NCI-H187 treated with DMSO at 0.1 percent for 48 hours (cell line): Measurements from ENCODE around the gene KRTAP5-2.
"Not testable (repeated sequence)": the region's sequence is repeated elsewhere in the genome, so short reads cannot be mapped to it uniquely, and the experiment has no call there.

Experiments used
- DNase-seq: peaks from one replicate; lab custom pipeline; 2025; lab: John Stamatoyannopoulos, UW

Gene KRTAP5-2

GRCh38 chr11:1597994-1598380 lies at the start of gene KRTAP5-2:
Gene KRTAP5-2 (minus strand): TSS chr11:1598294. CDS start chr11:1598250, 44 bp downstream.
- no peak for DNase-seq

DNA sequence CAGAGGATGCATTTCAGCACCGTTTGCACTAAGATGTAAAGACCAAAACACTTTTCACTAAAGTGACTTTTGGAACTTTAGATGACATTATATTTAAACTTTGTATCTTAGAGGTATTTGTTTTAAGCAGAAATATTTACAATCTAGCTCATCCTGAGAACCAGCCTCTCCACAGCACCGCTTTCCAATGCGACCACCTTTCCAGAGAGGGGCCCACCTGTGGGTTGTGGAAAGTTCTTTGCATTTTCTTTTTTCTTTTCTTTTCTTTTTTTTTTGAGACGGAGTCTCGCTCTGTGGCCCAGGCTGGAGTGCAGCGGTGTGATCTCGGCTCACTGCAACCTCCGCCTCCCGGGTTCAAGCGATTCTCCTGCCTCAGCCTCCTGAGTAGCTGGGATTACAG lies 48.4 kb upstream of the KRTAP5-2 start:
- not testable (repeated sequence) for DNase-seq

DNA sequence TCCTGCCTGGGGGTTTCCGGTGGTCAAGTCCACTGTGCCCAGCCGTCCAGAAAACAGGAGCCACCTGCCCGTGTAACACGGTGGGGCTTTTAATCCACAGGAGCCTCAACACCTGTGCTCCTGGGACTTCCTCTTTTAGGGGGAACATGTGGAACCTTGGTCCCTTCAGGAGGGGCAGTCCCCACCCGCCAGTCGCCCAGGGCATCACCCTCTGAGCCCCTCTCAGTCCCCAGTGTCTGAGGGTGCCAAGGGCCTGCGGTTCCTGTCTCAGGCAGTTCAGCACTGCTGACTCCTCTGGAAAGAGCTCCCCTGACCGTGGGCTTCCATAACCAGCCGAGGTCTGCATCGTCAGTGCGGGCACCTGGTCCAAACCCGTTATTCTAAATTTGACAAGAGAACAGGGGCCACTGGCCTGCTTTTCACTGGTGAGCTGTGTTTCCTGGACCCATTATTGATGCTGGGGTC lies 47.3 kb upstream of the KRTAP5-2 start:
- no peak for DNase-seq

DNA sequence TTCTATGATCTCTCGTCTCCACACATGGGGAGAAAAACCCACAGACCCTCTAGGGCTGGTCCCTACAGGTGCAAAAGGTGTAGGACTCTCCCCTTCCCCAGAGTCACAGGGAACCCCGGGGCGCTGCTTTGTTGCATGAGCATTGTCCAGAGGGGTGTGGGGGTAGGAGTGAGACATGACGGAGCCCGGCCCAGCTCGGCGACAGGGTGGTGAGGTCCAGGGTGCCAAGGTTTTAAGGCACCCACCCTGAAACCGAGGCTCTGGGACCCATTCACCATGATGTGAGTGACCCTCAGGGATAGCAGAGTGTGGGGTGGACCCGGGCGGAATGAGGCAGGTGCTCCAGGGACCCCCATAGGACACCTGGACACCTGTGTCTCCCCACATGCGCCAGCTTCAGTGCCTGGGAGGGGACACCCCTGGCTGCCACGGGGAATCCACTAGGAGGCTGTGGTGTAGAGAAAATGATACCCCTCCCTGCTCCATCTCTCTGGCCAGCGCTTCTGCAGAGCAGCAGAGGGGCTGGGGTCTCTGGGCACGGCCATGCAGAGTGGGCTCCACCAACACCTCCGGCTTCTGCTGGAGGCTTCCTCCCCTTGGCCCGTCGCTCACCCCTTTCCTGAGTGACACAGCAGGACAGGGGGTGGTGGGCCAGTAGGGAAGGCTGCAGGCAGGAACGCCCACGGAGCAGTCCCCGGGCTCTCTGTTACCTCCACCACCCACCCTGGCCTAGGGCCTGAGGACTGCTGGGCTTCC lies 46.7 kb upstream of the KRTAP5-2 start:
- DNase-seq, result no peak

GRCh38 chr11:1643146-1643690 lies 45.1 kb upstream of the KRTAP5-2 start:
- DNase-seq, result no peak

- DNase-seq, result no peak
Observed at GRCh38 chr11:1642288-1643145, 44.4 kb upstream of the KRTAP5-2 start.

DNA sequence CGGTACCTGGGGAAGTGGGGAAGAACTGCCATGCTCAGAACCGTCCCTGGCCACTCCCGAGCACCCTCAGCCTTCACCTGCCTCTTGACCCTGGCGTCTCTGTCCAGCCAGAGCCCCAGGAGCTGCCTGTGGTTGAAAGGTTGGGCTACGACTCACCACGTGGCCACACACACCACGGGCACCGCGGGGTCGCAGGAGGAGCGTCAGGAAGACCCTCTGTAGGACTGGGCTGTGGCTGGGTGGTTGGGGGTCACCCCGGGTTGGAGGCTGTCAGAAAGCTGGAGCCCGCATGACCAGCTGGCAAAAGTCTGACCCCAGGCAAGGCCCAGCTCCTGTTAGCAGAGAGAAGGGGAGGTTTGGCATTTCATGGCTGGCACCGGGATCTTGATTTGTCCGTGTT lies 43.0 kb upstream of the KRTAP5-2 start:
- DNase-seq, result no peak

DNA sequence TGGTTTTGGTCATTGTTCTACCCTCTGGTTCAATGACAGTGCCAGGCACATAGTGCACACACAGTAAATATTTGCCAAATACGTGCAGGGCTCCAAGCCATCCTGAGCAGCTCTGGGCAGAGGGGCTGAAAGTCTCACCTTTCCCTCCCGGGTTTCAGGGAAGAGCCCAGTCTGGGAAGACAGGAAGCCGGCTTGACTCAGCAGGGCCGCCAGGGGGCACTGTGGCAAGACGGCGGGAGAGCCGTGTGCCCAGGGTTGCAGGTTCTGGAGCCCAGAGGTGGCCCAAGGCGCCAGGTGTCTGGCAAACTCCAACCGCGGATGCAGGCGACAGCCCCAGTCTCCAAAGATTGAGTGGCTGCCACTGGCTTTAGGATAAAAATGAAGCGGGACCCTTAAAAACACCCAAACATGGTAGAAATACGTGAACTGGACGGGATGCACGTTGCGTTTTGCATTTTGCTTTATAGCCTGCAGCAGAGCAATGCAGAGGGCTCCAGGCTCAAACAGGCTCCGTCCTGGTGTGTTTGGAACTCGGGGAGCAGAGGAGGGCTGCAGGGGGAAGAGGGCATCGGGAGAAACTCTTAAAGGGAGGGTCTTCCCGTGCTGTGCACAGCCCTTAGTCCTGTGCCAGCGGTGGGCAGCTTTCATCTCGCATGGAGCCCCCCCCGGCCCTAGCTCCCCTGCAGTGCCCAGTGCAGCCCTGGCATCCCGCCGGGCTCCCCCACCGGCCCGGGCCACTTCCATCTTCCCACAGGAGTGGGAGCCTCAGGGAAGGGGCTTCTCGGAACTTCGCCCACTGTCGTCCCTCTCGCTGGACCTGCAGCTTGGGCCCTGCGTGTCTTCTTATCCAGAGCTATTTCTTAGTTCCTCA lies 42.2 kb upstream of the KRTAP5-2 start:
- no peak for DNase-seq

DNA sequence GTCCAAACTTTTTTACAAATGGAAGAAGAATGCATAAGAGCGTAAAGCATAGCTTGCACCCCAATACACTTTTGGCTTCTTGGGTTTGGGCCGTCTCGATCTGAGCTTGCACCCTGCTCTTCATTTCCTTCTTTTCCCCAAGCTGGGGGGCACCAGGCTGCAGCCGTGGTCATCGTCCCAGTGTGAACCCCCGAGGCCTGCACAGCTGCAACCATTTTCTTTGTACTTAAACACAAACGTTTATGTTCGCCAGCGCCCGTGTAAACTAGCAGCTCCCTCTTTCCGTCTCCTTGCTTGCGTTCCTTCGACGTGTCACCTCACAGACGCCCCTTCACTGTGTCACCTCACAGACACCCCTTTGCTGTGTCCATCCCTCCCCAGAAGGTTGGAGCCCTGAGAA lies 41.6 kb upstream of the KRTAP5-2 start:
- no peak for DNase-seq

GRCh38 chr11:1639102-1639620 lies 41.1 kb upstream of the KRTAP5-2 start:
- DNase-seq, result peak; percentile 21

DNA sequence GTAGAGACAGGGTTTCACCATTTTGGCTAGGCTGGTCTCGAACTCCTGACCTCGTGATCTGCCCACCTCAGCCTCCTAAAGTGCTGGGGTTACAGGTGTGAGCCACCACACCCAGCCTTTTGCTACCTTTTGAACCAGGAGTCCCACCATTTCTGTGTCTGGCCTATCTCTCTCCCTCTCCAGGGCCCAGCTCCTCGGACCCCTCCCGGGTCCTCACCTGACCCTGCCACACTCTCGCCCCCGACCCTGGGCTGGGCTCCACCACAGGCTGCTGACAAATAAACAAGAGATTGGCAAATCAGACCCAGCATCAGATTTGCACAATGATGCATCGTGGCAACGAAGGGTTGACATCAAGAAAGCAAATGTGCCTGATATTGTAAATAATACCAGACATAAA lies 40.2 kb upstream of the KRTAP5-2 start:
- no peak for DNase-seq

DNA sequence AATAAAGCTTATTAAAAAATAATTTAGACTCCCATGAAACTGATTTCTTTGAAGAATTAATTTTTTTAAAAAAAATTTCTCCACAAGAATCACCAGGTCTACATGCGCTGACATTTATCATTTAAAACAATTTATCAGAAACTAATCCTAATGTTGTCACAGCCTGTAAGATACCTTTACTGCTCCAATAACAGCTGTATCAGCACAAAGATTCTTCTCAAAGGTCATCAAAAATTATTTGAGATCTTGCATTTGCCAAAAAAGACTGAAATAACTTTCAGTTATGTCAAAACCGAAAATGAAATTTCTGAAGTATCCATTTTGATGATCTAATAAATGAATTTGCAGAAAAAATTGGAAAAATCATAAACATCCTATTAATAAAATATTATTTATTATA lies 39.5 kb upstream of the KRTAP5-2 start:
- no peak for DNase-seq

GRCh38 chr11:1636291-1636950 lies 38.3 kb upstream of the KRTAP5-2 start:
- no peak for DNase-seq

GRCh38 chr11:1633864-1634263 lies 35.8 kb upstream of the KRTAP5-2 start:
- no peak for DNase-seq

GRCh38 chr11:1632053-1632714 lies 34.1 kb upstream of the KRTAP5-2 start:
- DNase-seq, result no peak

DNA sequence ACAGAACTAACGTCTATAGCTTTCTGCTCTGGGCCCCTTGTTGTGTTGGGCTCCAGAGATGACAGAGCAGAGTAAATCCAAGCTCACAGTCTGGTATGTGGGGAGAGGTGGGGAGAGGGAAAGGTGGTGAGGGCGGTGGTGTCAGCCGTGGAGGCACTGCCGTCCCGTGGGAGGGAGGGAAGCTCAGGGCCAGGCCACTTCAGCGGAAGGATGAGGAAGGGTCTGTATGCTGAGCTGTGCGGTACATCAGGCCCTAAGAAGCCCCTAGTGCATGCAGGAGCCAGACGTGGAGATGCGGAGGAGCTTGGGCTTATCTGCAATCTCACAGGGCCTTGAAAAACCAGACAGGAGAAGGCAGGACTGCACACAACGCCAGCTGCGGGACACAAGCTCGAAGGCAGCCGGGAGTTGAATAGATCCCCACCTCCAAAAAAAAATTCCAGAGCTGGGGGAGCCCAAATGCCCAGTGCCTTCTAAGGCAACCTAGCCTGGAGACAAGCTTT lies 33.0 kb upstream of the KRTAP5-2 start:
- DNase-seq, result no peak

DNA sequence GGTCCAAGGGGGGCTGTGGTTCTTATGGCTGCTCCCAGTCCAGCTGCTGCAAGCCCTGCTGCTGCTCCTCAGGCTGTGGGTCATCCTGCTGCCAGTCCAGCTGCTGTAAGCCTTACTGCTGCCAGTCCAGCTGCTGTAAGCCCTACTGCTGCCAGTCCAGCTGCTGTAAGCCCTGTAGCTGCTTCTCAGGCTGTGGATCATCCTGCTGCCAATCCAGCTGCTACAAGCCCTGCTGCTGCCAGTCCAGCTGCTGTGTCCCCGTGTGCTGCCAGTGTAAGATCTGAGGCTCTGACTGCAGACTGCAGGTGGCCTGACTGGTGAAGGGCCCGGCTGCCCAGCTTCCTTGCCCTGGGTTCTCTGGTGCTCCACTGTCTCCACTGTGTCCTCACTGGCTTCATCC lies 32.2 kb upstream of the KRTAP5-2 start:
- no peak for DNase-seq

- no peak for DNase-seq
Observed at GRCh38 chr11:1629326-1630185, 31.5 kb upstream of the KRTAP5-2 start, which contains the start of gene KRTAP5-5. Gene KRTAP5-5 (plus strand): TSS chr11:1629775. CDS start chr11:1629841, 66 bp downstream.
